HepG2 (cell line): ENCODE results near the gene FAT2.

Source experiments
- CHD2 ChIP-seq: IDR thresholded peaks from 2 replicates; pipeline ENCODE4 v1.6.1; 2011; ENCODE audit warnings: low read depth, low read length, improper control_type of control experiment
- EP300 ChIP-seq, 3 experiments: sonication (generic) in 1 of 3; formaldehyde crosslinking in 1 of 3; IDR thresholded peaks; 2 replicates each; pipeline versions ENCODE4 v1.5.1 to v1.6.1; 2011 to 2020; ENCODE audit warnings: low read depth in 2 of 3, low read length in 2 of 3, borderline replicate concordance in 1 of 3, improper control_type of control experiment in 1 of 3, mild to moderate bottlenecking in 1 of 3, missing genetic modification reagents in 1 of 3, moderate library complexity in 1 of 3
- GABPA ChIP-seq, 2 experiments: IDR thresholded peaks; 2 replicates each; pipeline ENCODE4 v1.6.1; 2011 to 2016; ENCODE audit warnings: low read depth in 2 of 2, low read length in 1 of 2, missing biosample characterization in 1 of 2, missing genetic modification characterization in 1 of 2
- RBM39 ChIP-seq: fragments of 200-400 bp; formaldehyde crosslinking; IDR thresholded peaks from one replicate; pipeline ENCODE4 v1.6.1; 2018; ENCODE audit warnings: antibody characterized with exemption, mild to moderate bottlenecking, low read depth, low read length; ENCODE audit not compliant: poor library complexity, severe bottlenecking
- TMF1 ChIP-seq: sonication (generic); formaldehyde crosslinking; IDR thresholded peaks from 2 replicates; pipeline ENCODE4 v1.8.1; 2022; ENCODE audit warnings: low read depth, missing genetic modification reagents
- YY1 ChIP-seq: IDR thresholded peaks from 2 replicates; pipeline ENCODE4 v1.6.1; 2011; ENCODE audit warnings: low read length, low read depth, moderate library complexity, mild to moderate bottlenecking; ENCODE audit not compliant: insufficient read depth, insufficient replicate concordance
- ZNF138 ChIP-seq: sonication (generic); formaldehyde crosslinking; IDR thresholded peaks from 2 replicates; pipeline ENCODE4 v1.5.0; 2020; ENCODE audit warnings: mild to moderate bottlenecking, low read depth, missing genetic modification reagents
- ZNF234 ChIP-seq: sonication (generic); formaldehyde crosslinking; conservative IDR thresholded peaks from 2 replicates; pipeline ENCODE4 v1.5.1; 2020; ENCODE audit warnings: mild to moderate bottlenecking, missing genetic modification reagents
- ZNF567 ChIP-seq: sonication (generic); formaldehyde crosslinking; IDR thresholded peaks from 2 replicates; pipeline ENCODE4 v1.8.1; 2023; ENCODE audit warnings: mild to moderate bottlenecking, missing genetic modification reagents, borderline replicate concordance
- ZNF703 ChIP-seq: sonication (generic); formaldehyde crosslinking; IDR thresholded peaks from 2 replicates; pipeline ENCODE4 v1.5.1; 2020; ENCODE audit warnings: missing genetic modification reagents, mild to moderate bottlenecking, moderate library complexity, borderline replicate concordance
- TF ChIP-seq, protein P1 (sequence below): sonication (generic); formaldehyde crosslinking; IDR thresholded peaks from 2 replicates; pipeline ENCODE4 v1.5.0; 2020; ENCODE audit warnings: mild to moderate bottlenecking, missing genetic modification reagents, moderate library complexity
- TF ChIP-seq, protein P2 (sequence below): IDR thresholded peaks from 2 replicates; pipeline ENCODE4 v1.6.1; 2016; ENCODE audit warnings: control low read depth
- TF ChIP-seq, protein P3 (sequence below): IDR thresholded peaks from 2 replicates; pipeline ENCODE4 v1.6.1; 2012; ENCODE audit warnings: low read depth, low read length, improper control_type of control experiment

DNA sequence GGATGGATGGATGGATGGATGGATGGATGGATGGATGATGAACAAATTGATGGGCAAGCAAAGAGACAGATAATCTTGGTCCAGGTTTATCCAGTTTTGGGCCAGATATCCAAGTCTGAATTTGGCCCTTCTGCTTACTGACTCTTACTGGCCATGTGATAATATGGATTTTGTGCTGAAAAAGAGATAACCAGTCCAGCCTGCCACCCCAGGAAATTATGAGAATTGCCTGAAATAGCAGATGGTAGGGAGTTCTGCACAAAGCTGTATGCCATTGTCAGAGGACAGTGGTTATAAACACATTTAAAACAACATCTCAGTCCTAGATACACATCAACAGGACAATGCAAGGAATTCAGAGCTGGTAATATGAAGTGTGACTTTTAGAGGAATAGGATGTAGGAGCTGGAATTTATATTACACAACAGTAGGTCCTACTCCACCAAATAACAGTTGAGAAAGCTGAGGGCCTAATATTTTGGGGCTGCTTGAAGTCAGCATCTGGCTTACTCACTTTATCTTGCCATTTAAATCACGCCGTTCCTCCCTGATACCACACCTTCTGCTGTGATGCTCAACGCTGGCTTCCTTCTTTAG, 9.0 kb upstream of the FAT2 start:
- TF ChIP-seq EP300 (IDR thresholded peaks at IDR 0.05; ENCODE audit: low read depth in 2 of 2, low read length in 2 of 2): no peak
- TF ChIP-seq EP300 (CRISPR knock-in tag; IDR thresholded peaks at IDR 0.05; ENCODE audit: borderline replicate concordance): no peak
- TF ChIP-seq YY1: no peak
- no peak for TF ChIP-seq GABPA (IDR thresholded peaks at IDR 0.05; ENCODE audit: low read depth, low read length)
- TF ChIP-seq GABPA (CRISPR knock-in tag; IDR thresholded peaks at IDR 0.05; ENCODE audit: low read depth): no peak
- TF ChIP-seq TMF1 (CRISPR knock-in tag): no peak
- no peak for TF ChIP-seq ZNF234 (CRISPR knock-in tag)
- TF ChIP-seq, protein P1, sequence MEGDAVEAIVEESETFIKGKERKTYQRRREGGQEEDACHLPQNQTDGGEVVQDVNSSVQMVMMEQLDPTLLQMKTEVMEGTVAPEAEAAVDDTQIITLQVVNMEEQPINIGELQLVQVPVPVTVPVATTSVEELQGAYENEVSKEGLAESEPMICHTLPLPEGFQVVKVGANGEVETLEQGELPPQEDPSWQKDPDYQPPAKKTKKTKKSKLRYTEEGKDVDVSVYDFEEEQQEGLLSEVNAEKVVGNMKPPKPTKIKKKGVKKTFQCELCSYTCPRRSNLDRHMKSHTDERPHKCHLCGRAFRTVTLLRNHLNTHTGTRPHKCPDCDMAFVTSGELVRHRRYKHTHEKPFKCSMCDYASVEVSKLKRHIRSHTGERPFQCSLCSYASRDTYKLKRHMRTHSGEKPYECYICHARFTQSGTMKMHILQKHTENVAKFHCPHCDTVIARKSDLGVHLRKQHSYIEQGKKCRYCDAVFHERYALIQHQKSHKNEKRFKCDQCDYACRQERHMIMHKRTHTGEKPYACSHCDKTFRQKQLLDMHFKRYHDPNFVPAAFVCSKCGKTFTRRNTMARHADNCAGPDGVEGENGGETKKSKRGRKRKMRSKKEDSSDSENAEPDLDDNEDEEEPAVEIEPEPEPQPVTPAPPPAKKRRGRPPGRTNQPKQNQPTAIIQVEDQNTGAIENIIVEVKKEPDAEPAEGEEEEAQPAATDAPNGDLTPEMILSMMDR (CRISPR knock-in tag): no peak
- no peak for TF ChIP-seq ZNF567
- no peak for TF ChIP-seq ZNF703
- TF ChIP-seq, protein P2, sequence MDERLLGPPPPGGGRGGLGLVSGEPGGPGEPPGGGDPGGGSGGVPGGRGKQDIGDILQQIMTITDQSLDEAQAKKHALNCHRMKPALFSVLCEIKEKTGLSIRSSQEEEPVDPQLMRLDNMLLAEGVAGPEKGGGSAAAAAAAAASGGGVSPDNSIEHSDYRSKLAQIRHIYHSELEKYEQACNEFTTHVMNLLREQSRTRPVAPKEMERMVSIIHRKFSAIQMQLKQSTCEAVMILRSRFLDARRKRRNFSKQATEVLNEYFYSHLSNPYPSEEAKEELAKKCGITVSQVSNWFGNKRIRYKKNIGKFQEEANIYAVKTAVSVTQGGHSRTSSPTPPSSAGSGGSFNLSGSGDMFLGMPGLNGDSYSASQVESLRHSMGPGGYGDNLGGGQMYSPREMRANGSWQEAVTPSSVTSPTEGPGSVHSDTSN (CRISPR knock-in tag): no peak
- no peak for TF ChIP-seq ZNF138 (CRISPR knock-in tag)
- TF ChIP-seq RBM39: no peak
- TF ChIP-seq, protein P3, sequence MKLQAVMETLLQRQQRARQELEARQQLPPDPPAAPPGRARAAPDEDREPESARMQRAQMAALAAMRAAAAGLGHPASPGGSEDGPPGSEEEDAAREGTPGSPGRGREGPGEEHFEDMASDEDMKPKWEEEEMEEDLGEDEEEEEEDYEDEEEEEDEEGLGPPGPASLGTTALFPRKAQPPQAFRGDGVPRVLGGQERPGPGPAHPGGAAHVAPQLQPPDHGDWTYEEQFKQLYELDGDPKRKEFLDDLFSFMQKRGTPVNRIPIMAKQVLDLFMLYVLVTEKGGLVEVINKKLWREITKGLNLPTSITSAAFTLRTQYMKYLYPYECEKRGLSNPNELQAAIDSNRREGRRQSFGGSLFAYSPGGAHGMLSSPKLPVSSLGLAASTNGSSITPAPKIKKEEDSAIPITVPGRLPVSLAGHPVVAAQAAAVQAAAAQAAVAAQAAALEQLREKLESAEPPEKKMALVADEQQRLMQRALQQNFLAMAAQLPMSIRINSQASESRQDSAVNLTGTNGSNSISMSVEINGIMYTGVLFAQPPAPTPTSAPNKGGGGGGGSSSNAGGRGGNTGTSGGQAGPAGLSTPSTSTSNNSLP: no peak
- TF ChIP-seq CHD2: no peak
